ENCODE results near the gene TAF11L6.
"Not testable (repeated sequence)": the region's sequence is repeated elsewhere in the genome, so short reads cannot be mapped to it uniquely, and the experiment has no call there.

The TAF11L6 gene

DNA sequence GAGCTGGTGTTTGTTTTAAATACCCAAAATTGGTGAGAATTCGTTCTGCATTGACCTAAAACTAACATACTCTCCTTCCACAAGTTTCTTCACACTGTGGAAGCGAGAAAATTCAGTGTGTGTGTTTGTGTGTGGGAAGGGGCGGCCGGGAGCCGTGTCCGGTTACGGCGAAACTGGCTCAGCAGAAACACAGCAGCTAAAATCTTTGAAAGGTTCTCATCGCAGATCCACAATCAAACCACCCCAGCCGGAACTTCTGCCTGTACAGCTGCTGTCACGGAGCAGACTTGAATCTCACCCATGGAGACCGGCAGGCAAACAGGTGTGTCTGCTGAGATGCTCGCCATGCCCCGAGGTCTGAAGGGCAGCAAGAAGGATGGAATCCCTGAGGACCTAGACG, at the start of gene TAF11L6:
TAF11L6 (plus strand) TSS at position 301 of the 400 bp plus-strand sequence.
- H3K9ac ChIP-seq (ENCODE audit: low read depth in 1 of 2, low read length in 2 of 2); H3K36me3 ChIP-seq (ENCODE audit: control insufficient read depth in 2 of 2, insufficient read depth in 2 of 2, low read length in 2 of 2); H3K9me3 ChIP-seq (ENCODE audit: control insufficient read depth in 2 of 2, low read length in 2 of 2); H3K4me3 ChIP-seq (ENCODE audit: low read length in 2 of 2); H3K27me3 ChIP-seq (ENCODE audit: control insufficient read depth in 2 of 2, insufficient read depth in 2 of 2, low read length in 2 of 2); H3K27ac ChIP-seq (ENCODE audit: low read depth in 2 of 2, low read length in 2 of 2); H3K4me1 ChIP-seq (ENCODE audit: control insufficient read depth in 2 of 2, insufficient read depth in 2 of 2, low read length in 2 of 2): not testable (repeated sequence)

GRCh38 chr5:17481378-17481777, 47.1 kb upstream of the TAF11L6 start:
- H3K4me1 ChIP-seq (ENCODE audit: control insufficient read depth in 2 of 2, insufficient read depth in 2 of 2, low read length in 2 of 2) = no peaks in the 10 kb centered on the region
- no peaks in the 10 kb centered on the region for H3K9me3 ChIP-seq (ENCODE audit: control insufficient read depth in 2 of 2, low read length in 2 of 2)
- H3K36me3 ChIP-seq (ENCODE audit: control insufficient read depth in 2 of 2, insufficient read depth in 2 of 2, low read length in 2 of 2) = no peaks in the 10 kb centered on the region
- no peak overlapping the region for H3K27ac ChIP-seq (ENCODE audit: low read depth in 2 of 2, low read length in 2 of 2)
- peaks cover 0 to 3% of the 10 kb centered on the region in 2 donors for H3K27me3 ChIP-seq (ENCODE audit: control insufficient read depth in 2 of 2, insufficient read depth in 2 of 2, low read length in 2 of 2)
- H3K9ac ChIP-seq (ENCODE audit: low read depth in 1 of 2, low read length in 2 of 2) = no peak overlapping the region
- no peak overlapping the region for H3K4me3 ChIP-seq (ENCODE audit: low read length in 2 of 2)

DNA sequence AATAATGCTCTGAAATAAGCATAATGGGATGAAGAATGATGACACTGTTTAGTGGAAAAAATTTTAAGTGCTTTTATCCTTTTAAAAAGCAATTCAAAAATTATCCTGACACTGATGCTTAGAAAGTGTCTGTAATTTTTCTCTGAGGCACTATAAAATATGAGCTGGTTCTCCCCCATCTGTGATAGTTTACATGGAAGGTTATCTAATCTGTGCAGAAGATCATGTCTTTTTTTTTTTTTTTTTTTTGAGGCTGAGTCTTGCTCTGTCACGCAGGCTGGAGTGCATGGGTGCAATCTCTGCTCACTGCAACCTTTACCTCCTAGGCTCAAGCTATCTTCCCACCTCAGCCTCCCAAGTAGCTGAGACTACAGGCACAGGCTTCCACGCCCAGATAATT, 45.7 kb upstream of the TAF11L6 start:
- no peak overlapping the region for H3K4me3 ChIP-seq (ENCODE audit: low read length in 2 of 2)
- H3K36me3 ChIP-seq (ENCODE audit: control insufficient read depth in 2 of 2, insufficient read depth in 2 of 2, low read length in 2 of 2) = no peaks in the 10 kb centered on the region
- no peaks in the 10 kb centered on the region for H3K4me1 ChIP-seq (ENCODE audit: control insufficient read depth in 2 of 2, insufficient read depth in 2 of 2, low read length in 2 of 2)
- H3K27me3 ChIP-seq (ENCODE audit: control insufficient read depth in 2 of 2, insufficient read depth in 2 of 2, low read length in 2 of 2) = peaks cover 0 to 3% of the 10 kb centered on the region in 2 donors
- no peaks in the 10 kb centered on the region for H3K9me3 ChIP-seq (ENCODE audit: control insufficient read depth in 2 of 2, low read length in 2 of 2)
- H3K9ac ChIP-seq (ENCODE audit: low read depth in 1 of 2, low read length in 2 of 2) = no peak overlapping the region
- no peak overlapping the region for H3K27ac ChIP-seq (ENCODE audit: low read depth in 2 of 2, low read length in 2 of 2)

DNA sequence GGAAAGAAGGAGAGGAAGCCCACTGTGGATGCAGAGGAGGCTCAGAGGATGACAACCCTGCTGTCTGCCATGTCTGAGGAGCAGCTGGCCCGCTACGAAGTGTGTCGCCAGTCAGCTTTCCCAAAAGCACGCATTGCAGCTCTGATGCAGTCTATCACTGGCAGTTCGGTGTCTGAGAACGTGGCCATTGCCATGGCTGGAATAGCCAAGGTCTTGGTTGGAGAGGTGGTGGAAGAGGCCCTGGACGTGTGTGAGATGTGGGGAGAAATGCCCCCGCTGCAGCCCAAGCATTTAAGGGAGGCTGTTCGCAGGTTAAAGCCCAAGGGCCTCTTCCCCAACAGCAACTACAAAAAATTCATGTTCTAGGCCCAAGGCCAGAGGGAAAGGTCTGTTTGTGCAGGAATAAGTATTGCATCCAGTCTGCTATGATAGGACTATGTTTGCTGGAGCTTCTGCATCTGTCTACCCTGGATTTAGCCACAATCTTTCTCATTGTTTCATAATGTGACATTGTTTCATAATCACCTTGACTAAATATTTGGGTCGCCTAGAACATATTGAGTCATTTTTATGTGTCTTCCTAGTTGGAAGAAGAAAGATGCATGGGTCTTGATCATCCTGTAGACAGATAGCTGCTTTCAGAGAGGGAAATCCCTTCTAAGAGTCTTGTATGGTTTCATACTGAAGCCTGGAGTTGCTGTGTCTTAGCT, 41.9 kb upstream of the TAF11L6 start:
- not testable (repeated sequence) for H3K36me3 ChIP-seq (ENCODE audit: control insufficient read depth in 2 of 2, insufficient read depth in 2 of 2, low read length in 2 of 2); H3K4me3 ChIP-seq (ENCODE audit: low read length in 2 of 2); H3K9me3 ChIP-seq (ENCODE audit: control insufficient read depth in 2 of 2, low read length in 2 of 2); H3K9ac ChIP-seq (ENCODE audit: low read depth in 1 of 2, low read length in 2 of 2); H3K4me1 ChIP-seq (ENCODE audit: control insufficient read depth in 2 of 2, insufficient read depth in 2 of 2, low read length in 2 of 2); H3K27ac ChIP-seq (ENCODE audit: low read depth in 2 of 2, low read length in 2 of 2); H3K27me3 ChIP-seq (ENCODE audit: control insufficient read depth in 2 of 2, insufficient read depth in 2 of 2, low read length in 2 of 2)

DNA sequence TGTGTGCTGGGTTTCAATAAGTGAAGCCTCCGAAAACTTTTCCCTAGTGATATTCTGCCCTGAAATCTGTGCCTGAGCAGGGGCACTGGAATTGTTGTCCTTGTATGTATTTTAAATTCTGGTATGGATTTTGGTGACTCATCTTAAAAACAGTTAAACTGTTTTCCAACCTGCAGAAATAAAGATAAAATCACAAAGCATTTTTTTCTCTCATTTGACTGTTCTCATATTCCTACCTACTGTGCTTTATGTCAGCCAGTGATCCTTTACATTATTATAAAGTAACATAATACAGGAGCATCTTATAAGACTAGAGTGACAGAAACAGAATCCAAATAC, 41.3 kb upstream of the TAF11L6 start:
- no peaks in the 10 kb centered on the region for H3K27me3 ChIP-seq (ENCODE audit: control insufficient read depth in 2 of 2, insufficient read depth in 2 of 2, low read length in 2 of 2)
- H3K4me3 ChIP-seq (ENCODE audit: low read length in 2 of 2) = no peak overlapping the region
- no peaks in the 10 kb centered on the region for H3K4me1 ChIP-seq (ENCODE audit: control insufficient read depth in 2 of 2, insufficient read depth in 2 of 2, low read length in 2 of 2)
- no peaks in the 10 kb centered on the region for H3K9me3 ChIP-seq (ENCODE audit: control insufficient read depth in 2 of 2, low read length in 2 of 2)
- H3K36me3 ChIP-seq (ENCODE audit: control insufficient read depth in 2 of 2, insufficient read depth in 2 of 2, low read length in 2 of 2) = no peaks in the 10 kb centered on the region
- no peak overlapping the region for H3K9ac ChIP-seq (ENCODE audit: low read depth in 1 of 2, low read length in 2 of 2)
- no peak overlapping the region for H3K27ac ChIP-seq (ENCODE audit: low read depth in 2 of 2, low read length in 2 of 2)

DNA sequence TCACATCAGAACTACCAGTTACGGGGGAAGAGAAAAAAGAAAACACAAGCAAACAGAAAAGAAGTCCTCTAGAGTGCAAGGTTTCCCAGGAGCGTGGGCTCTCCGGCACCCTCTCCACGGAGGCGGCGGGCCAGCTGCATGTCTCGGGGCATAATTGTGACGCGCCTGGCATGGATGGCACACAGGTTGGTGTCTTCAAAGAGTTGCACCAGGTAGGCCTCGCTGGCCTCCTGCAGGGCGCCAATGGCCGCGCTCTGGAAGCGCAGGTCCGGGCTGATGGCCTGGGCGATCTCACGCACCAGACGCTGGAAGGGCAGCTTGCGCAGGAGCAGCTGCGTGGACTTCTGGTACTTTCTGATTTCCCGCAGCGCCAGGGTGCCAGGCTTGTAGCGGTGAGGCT, 37.2 kb upstream of the TAF11L6 start:
- H3K4me3 ChIP-seq (ENCODE audit: low read length in 2 of 2); H3K9me3 ChIP-seq (ENCODE audit: control insufficient read depth in 2 of 2, low read length in 2 of 2); H3K27me3 ChIP-seq (ENCODE audit: control insufficient read depth in 2 of 2, insufficient read depth in 2 of 2, low read length in 2 of 2); H3K27ac ChIP-seq (ENCODE audit: low read depth in 2 of 2, low read length in 2 of 2); H3K4me1 ChIP-seq (ENCODE audit: control insufficient read depth in 2 of 2, insufficient read depth in 2 of 2, low read length in 2 of 2); H3K36me3 ChIP-seq (ENCODE audit: control insufficient read depth in 2 of 2, insufficient read depth in 2 of 2, low read length in 2 of 2); H3K9ac ChIP-seq (ENCODE audit: low read depth in 1 of 2, low read length in 2 of 2): not testable (repeated sequence)

GRCh38 chr5:17492770-17493169, 35.7 kb upstream of the TAF11L6 start:
- H3K36me3 ChIP-seq (ENCODE audit: control insufficient read depth in 2 of 2, insufficient read depth in 2 of 2, low read length in 2 of 2) = no peaks in the 10 kb centered on the region
- no peak overlapping the region for H3K27ac ChIP-seq (ENCODE audit: low read depth in 2 of 2, low read length in 2 of 2)
- H3K4me1 ChIP-seq (ENCODE audit: control insufficient read depth in 2 of 2, insufficient read depth in 2 of 2, low read length in 2 of 2) = no peaks in the 10 kb centered on the region
- no peaks in the 10 kb centered on the region for H3K9me3 ChIP-seq (ENCODE audit: control insufficient read depth in 2 of 2, low read length in 2 of 2)
- H3K27me3 ChIP-seq (ENCODE audit: control insufficient read depth in 2 of 2, insufficient read depth in 2 of 2, low read length in 2 of 2) = no peaks in the 10 kb centered on the region
- no peak overlapping the region for H3K4me3 ChIP-seq (ENCODE audit: low read length in 2 of 2)
- H3K9ac ChIP-seq (ENCODE audit: low read depth in 1 of 2, low read length in 2 of 2) = no peak overlapping the region

DNA sequence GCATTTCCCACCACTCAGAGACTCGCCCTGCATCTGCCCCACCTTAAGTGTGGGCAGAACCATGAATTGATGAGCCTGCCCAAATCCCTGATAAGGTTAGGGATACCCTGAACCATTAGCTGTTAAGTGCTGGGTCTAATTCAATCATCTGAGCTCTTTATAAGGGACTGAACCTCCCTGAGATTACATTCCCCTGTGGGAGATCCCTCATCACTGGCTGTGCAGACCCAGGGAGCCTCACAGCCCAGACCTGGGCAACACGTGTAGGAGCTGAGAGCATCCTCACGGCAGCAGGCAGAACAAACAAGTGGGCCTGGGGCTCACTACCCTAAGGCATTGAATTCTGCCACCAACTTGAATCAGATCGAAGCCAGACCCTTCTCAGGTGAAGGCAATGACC, 31.0 kb upstream of the TAF11L6 start:
- Histone ChIP-seq H3K36me3 (ENCODE audit: control insufficient read depth in 2 of 2, insufficient read depth in 2 of 2, low read length in 2 of 2) (no peaks in the 10 kb centered on the region), H3K4me3 (ENCODE audit: low read length in 2 of 2) (no peak overlapping the region), H3K4me1 (ENCODE audit: control insufficient read depth in 2 of 2, insufficient read depth in 2 of 2, low read length in 2 of 2) (no peaks in the 10 kb centered on the region), H3K27ac (ENCODE audit: low read depth in 2 of 2, low read length in 2 of 2) (no peak overlapping the region), H3K9me3 (ENCODE audit: control insufficient read depth in 2 of 2, low read length in 2 of 2) (no peaks in the 10 kb centered on the region), H3K27me3 (ENCODE audit: control insufficient read depth in 2 of 2, insufficient read depth in 2 of 2, low read length in 2 of 2) (no peaks in the 10 kb centered on the region), H3K9ac (ENCODE audit: low read depth in 1 of 2, low read length in 2 of 2) (no peak overlapping the region)

DNA sequence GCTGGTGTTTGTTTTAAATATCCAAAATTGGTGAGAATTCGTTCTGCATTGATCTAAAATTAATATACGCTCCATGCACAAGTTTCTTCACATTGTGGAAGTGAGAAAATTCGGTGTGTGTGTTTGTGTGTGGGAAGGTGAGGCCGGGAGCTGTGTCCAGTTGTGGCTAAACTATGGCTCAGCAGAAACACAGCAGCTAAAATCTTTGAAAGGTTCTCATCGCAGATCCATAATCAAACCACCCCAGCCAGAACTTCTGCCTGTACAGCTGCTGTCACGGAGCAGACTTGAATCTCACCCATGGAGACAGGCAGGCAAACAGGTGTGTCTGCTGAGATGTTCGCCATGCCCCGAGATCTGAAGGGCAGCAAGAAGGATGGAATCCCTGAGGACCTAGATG, 30.5 kb upstream of the TAF11L6 start, which contains the start of gene TAF11L2:
TAF11L2 (plus strand) TSS at position 301 of the 400 bp plus-strand sequence.
- H3K9ac ChIP-seq (ENCODE audit: low read depth in 1 of 2, low read length in 2 of 2); H3K4me3 ChIP-seq (ENCODE audit: low read length in 2 of 2); H3K9me3 ChIP-seq (ENCODE audit: control insufficient read depth in 2 of 2, low read length in 2 of 2); H3K4me1 ChIP-seq (ENCODE audit: control insufficient read depth in 2 of 2, insufficient read depth in 2 of 2, low read length in 2 of 2); H3K36me3 ChIP-seq (ENCODE audit: control insufficient read depth in 2 of 2, insufficient read depth in 2 of 2, low read length in 2 of 2); H3K27ac ChIP-seq (ENCODE audit: low read depth in 2 of 2, low read length in 2 of 2); H3K27me3 ChIP-seq (ENCODE audit: control insufficient read depth in 2 of 2, insufficient read depth in 2 of 2, low read length in 2 of 2): not testable (repeated sequence)

DNA sequence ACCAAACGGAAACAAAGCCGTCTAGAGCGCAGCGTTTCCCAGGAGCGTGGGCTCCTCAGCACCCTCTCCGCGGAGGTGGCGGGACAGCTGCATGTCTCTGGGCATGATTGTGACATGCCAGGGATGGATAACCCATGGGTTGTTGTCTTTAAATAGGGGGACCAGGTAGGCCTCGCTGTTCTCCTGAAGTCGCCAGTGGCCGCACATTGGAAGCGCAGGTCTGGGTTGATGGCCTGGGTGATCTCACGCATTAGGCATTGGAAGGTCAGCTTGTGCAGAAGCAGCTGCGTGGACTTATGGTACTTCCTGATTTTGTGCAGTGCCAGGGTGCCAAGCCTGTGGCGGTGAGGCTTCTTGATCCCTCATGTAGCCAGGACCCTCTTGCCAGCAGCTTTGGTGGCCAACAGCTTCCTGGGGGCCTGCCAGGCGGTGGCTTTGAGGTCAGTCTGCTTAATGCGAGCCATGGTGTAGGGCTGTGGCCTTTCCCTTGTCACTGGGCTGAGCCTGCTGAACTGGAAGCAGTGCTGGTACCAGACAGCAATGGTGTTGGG, 16.6 kb upstream of the TAF11L6 start:
- Histone ChIP-seq H3K36me3 (ENCODE audit: control insufficient read depth in 2 of 2, insufficient read depth in 2 of 2, low read length in 2 of 2) (no peaks in the 10 kb centered on the region), H3K9ac (ENCODE audit: low read depth in 1 of 2, low read length in 2 of 2) (no peak overlapping the region), H3K4me1 (ENCODE audit: control insufficient read depth in 2 of 2, insufficient read depth in 2 of 2, low read length in 2 of 2) (no peaks in the 10 kb centered on the region), H3K27me3 (ENCODE audit: control insufficient read depth in 2 of 2, insufficient read depth in 2 of 2, low read length in 2 of 2) (no peaks in the 10 kb centered on the region), H3K9me3 (ENCODE audit: control insufficient read depth in 2 of 2, low read length in 2 of 2) (no peaks in the 10 kb centered on the region), H3K4me3 (ENCODE audit: low read length in 2 of 2) (no peak overlapping the region), H3K27ac (ENCODE audit: low read depth in 2 of 2, low read length in 2 of 2) (no peak overlapping the region)

All from mucosa of rectum (tissue), 2 donors.